GM18507 (cell line): ENCODE data around the gene DAB1.
"Not testable (repeated sequence)": the region's sequence is repeated elsewhere in the genome, so short reads cannot be mapped to it uniquely, and the experiment has no call there.

Source experiments
- DNase-seq: peaks from one replicate; pipeline ENCODE4 v3.0.0; 2011; ENCODE audit warnings: low read depth; ENCODE audit not compliant: insufficient read length; ENCODE audit errors: extremely low spot score
- FAIRE-seq: peaks from 2 replicates; lab custom pipeline; 2011; peaks lifted over from hg19 to GRCh38; lab: Jason Lieb, UNC

Gene DAB1

GRCh38 chr1:57112148-57112547, 311.7 kb downstream of the DAB1 start:
- no peak for FAIRE-seq
- DNase-seq, result no peak

- FAIRE-seq, result no peak
- no peak for DNase-seq
Observed at GRCh38 chr1:57111175-57111574, 312.7 kb downstream of the DAB1 start.

DNA sequence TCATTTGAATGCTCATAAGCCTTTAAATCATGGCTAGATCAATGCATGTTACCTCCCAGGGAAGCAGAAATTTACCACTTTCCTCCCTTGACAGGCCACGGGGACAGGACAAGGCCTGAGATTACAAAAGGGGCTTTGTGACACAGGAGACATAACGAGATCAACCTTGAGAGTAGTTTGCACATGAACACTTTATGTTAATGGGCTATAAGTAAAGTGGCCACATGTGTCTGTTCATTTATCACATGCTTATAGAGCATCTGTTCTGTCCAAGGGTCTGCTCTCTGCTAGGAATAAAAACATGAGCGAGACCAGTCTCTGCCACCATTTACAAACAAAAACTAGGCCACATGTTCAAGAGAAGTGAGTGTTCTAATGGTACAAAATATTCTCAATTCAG, 314.0 kb downstream of the DAB1 start:
- no peak for FAIRE-seq
- no peak for DNase-seq

- FAIRE-seq, result no peak
- no peak for DNase-seq
Observed at GRCh38 chr1:57109247-57109646, 314.6 kb downstream of the DAB1 start.

- FAIRE-seq (no peak), DNase-seq (no peak)
Observed at GRCh38 chr1:57106296-57106695, 317.6 kb downstream of the DAB1 start.

DNA sequence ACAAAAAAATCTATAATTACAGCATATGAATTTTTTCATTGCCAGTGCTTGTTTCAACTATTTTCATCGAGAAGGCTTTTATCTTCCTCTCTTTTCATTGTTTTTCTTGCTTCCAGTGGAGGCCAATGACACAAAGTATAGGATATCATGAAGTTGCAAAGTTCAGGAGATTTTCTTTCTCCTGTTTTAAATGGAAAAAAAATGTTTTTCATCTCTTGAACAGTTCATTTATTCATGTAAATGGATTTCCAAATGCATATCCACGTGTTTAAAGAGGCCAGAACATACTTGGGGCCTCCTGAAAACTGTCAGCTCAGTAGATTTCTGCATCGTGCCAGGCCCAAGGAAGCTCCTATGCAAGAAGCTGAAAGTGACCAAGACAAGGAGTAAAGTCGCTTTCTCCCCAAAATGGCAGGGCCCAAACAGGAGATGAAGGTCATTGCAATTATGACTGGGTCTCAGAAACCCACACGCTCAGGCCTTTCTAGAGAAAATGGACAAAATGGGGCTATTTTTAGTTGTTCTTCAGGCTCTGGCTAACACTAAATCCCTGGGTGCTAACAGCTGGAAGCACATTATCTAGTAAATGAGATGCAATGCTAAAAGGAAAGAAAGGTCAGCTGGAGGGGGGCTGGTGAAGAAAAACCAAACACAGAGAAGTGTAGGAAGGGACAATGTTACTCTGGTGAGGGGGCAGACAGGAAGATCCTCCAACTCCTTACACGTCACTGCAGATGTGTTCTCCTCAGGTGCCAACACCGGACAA, 321.1 kb downstream of the DAB1 start:
- DNase-seq (no peak), FAIRE-seq (no peak)

DNA sequence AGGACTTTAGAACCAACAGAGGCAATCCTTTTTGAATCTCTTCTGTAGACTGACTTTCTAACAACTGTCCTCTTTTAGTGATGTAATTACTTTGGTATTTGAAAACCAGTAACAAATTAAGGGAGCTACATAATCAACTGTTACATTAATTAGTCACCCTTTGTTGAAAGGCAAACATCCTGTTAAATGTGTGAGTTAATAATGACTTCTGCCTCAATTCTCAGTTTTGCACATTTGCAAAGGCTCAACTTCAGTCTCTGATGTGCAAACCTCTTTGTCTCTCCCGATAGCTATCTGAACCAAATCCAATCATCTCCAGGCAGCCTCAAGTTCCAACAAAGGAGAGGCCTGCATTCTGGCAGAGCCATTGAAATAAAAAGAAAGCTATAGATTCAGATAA, 322.7 kb downstream of the DAB1 start:
- FAIRE-seq (no peak), DNase-seq (no peak)

GRCh38 chr1:57094749-57095148, 329.1 kb downstream of the DAB1 start:
- DNase-seq (no peak), FAIRE-seq (no peak)

DNA sequence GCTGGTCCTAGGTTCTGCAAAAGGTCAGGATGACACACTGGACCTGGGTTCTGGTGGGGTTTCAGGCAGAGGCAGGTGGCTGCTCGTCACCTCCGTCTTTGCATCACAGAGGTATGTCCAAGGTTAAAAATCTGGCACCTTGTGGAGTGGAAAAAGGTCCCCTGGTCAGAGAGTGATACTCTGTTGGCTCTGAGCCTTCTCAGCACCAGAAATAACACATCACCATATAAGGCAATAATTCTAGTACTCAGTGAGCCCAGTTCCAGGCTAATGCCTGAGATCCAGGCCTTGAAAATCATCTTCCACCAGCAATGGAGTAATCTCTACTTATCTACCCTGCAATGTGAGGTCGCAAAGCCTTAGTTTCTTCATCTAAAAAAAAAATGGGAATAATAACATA, 330.7 kb downstream of the DAB1 start:
- DNase-seq, result no peak
- no peak for FAIRE-seq

DNA sequence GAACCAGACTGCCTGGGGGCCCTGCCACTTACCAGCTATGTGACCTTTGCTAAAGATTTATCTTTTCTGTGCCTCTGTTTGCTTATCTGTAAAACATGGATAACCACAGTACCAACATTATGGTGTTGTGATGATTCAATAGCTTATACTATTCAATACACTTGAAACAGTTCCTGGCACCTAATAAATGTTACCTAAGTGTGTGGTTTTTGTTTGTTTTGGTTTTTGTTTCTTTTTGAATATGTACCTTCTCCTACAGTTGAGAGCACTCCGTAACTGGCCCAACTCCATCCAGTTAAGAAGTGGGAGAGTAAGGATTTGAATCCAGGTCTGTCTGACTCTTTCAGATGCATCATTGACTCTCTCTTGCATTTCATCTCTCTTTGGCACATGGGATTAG, 332.2 kb downstream of the DAB1 start:
- DNase-seq (no peak), FAIRE-seq (no peak)

- DNase-seq (no peak), FAIRE-seq (no peak)
Observed at GRCh38 chr1:57089855-57090254, 334.0 kb downstream of the DAB1 start.

DNA sequence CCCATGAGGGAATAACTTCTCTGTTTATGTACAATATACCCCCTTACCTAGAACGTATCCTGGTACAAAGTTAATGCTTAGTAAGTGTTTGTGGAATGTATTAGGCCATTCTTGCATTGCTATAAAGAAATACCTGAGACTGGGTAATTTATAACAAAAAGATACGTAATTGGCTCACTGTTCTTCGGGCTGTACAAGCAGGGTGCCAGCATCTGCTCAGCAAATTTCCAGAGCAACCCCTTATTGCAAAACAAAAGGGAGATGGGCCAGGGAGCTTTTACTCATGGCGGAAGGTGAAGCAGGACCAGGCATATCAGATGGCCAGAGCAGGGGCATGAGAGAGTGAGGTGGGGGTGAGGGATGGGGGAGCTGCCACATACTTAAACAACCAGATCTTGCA, 334.6 kb downstream of the DAB1 start:
- no peak for DNase-seq
- no peak for FAIRE-seq

DNA sequence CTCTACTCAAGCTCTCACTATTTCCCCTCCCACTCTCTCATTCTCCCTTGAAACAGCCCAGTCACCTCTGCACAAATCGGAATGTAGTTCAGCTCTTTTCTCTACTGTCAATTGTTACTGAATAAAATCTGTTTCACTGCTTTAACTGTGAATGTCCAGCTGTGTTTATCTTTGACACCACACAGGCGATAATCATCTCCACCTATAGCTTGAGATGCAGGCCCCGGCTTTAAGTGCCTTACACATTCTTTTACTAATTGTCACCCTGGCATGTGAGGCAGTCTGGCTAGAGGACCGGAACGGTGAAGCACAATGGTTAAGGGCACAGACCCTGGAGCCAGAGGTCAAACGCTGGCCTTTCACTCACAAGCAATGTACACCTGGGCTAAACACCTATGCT, 335.2 kb downstream of the DAB1 start:
- no peak for FAIRE-seq
- no peak for DNase-seq

GRCh38 chr1:57087660-57088059, 336.2 kb downstream of the DAB1 start:
- not testable (repeated sequence) for FAIRE-seq

GRCh38 chr1:57086154-57086553, 337.7 kb downstream of the DAB1 start:
- FAIRE-seq, result no peak
- no peak for DNase-seq

More at GRCh38 chr1:57087660-57088059, 336.2 kb downstream of the DAB1 start:
- DNase-seq, result not testable (repeated sequence)

DNA sequence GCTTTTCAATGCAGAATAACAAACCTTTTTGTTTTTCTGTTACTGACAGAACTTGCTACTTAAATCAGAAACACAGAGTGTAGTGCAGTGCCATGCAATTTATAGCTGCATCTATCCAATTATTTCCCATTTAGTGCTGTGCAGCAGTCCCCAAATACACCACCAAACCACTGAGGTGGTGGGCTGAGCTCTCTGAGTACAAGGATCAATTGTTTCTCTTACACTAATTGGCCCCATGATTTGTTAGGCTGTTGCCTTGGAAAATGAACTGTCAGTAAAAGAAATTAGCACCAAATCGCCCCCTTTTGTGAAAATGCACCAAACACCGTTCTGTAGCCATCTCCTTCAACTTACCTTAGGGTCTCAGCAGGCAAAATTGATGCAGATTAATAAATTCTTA, 339.2 kb downstream of the DAB1 start:
- no peak for FAIRE-seq

GRCh38 chr1:57082711-57083439, 341.0 kb downstream of the DAB1 start:
- no peak for FAIRE-seq
- DNase-seq, result no peak

More for the DNA sequence above, 339.2 kb downstream of the DAB1 start:
- no peak for DNase-seq

DNA sequence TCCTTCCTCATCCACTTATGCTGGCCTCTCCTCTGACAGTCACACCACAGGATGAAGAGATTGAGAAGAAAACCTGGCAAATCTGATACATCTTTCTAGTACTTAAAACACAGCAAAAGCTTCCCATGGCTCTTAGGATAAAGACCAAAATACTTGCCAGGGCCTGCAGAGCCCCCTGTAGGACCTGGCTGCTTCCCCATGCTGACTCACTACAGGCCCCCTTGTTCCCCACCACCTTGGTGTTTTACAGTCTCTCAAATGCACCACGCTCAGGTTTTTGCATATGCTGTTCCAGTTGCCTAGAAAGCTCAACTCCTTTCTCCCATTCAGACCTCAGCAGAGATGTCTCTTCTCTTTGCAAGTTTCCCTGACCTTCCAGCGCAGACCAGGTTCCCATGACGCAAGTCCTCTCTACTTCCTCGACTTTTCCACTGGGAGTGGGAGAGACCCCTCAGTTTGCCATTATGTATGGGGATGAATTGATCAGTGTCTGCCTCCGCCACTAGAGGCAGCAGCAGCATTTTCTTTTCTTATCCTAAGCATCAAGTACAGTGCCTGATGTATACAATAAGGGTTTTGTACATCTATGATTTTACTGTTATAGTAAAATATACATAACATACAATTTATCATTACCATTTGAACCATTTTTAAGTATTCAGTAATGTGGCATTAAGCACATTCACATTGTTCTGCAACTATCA, 344.3 kb downstream of the DAB1 start:
- FAIRE-seq (no peak), DNase-seq (no peak)

DNA sequence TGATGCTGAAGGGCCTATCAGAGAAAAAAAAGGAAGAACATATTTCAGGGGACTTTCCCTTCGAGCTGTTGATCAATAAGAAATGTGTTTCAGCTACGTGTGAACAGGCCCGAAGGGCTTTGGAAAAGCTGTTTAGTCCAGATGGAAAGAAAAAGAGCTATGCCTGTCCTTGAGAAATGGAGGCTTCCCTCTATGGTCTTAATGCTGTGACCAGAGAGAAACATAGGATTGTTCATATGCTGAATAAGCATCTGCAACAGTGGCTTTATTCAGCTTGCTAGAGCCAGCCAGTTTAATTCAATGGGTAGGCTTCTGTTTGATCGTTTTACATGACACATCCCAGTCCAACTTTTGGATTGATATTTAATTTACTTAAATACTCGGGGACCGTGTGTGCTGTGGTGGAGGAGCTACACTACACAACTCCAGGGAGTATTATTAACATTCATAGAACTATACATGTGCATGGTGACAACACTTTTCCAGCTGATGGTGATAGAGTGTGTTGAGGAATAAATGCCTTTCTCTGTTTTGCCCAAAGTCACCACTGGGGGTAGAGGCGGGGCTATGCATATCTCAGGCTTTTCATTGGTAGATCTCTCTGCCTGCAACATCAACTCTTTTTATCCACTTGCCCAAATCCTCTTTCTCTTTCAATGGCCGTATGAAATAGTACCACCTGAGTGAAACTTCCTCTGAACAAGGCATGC, 351.3 kb downstream of the DAB1 start:
- FAIRE-seq (no peak), DNase-seq (no peak)

DNA sequence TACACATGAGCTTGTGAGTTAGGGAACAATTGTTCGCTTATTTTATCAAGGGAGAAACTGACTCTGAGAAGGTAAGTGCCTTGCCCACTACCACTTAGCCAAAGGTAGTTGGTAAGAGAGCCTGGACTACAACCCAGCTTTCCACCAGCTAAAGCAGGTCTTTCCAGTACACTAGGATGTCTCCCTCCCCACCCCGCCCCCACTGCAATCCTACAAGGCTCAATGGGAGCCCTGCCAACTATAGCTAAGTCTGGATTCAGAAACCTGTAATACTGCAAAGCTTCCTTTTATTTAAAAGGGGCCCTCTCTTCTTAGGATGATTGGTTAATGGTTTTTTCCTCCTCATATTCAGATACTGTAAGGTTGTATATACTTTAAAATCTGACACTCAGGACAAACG, 356.0 kb downstream of the DAB1 start:
- no peak for FAIRE-seq
- no peak for DNase-seq
